HCT116 (cell line): Measurements from ENCODE around the gene RCBTB2. TPM values are rescaled to one million over a fixed set of nuclear protein-coding genes. Genes with fewer than 3 reads are reported as not detected.

Experiments
- ATAC-seq: fragments of 200-7000 bp; cut with Tn5 transposase; 2 replicates; pipeline ENCODE4 v1.9.1; 2020; ENCODE audit warnings: mild to moderate bottlenecking, moderate library complexity
- BruUV-seq: library from RNA; stranded (reverse); fragments of 400-500 nt; replicated peaks from 2 replicates; lab custom pipeline; 2021; lab: Mats Ljungman, UMichigan
- CTCF ChIA-PET: fragments of 300-600 bp; sonication (Branson Sonifier 250); formaldehyde crosslinking; loops from one replicate; lab custom pipeline; 2021; ENCODE audit warnings: antibody characterized with exemption; lab: Charles Lee
- POLR2A ChIA-PET: fragments of 300-600, 350-600 bp; sonication (Branson Sonifier 250); formaldehyde crosslinking; loops from one replicate; lab custom pipeline; 2021; ENCODE audit warnings: antibody characterized with exemption; lab: Charles Lee
- RAD21 ChIA-PET, 2 experiments: fragments of 300-600 bp; sonication (Branson Sonifier 250); formaldehyde crosslinking; loops; one replicate each; lab custom pipeline; 2023; ENCODE audit warnings: low total read pairs in 2 of 2; ENCODE audit not compliant: uncharacterized antibody in 2 of 2, unreplicated experiment in 2 of 2, low non-redundant PET in 1 of 2; lab: Charles Lee
- DNase-seq: peaks from one replicate; pipeline ENCODE4 v3.0.0-alpha.2; 2010; ENCODE audit warnings: low read depth, low spot score
- H2AFZ ChIP-seq: fragments of 200-600 bp; shearing (Covaris generic), sonication (generic); 2 replicates; pipeline ENCODE4 v1.6.1; 2017; ENCODE audit warnings: low read depth, mixed run types, mixed read lengths, antibody characterized with exemption, low read length; ENCODE audit not compliant: poor library complexity, severe bottlenecking
- H3K27ac ChIP-seq: 2 replicates; pipeline ENCODE4 v1.5.1; 2012; ENCODE audit warnings: low read depth, low read length
- H3K27me3 ChIP-seq: fragments of 200-600 bp; sonication (generic); 2 replicates; pipeline ENCODE4 v1.6.1; 2016; ENCODE audit warnings: mixed run types, low read length, mixed read lengths; ENCODE audit not compliant: insufficient read depth
- H3K36me3 ChIP-seq, 2 experiments: fragments of 200-500 bp in 1 of 2; fragments of 200-600 bp in 1 of 2; sonication (Bioruptor generic) in 1 of 2; sonication (generic) in 1 of 2; 2 replicates each; pipeline versions ENCODE4 v1.5.1 to v1.6.1; 2014 to 2016; ENCODE audit warnings: low read length in 2 of 2, inconsistent platforms in 1 of 2, mixed read lengths in 1 of 2, mixed run types in 1 of 2; ENCODE audit not compliant: insufficient read depth in 2 of 2, control insufficient read depth in 1 of 2
- H3K4me1 ChIP-seq, 2 experiments: fragments of 200-600 bp in 1 of 2; sonication (generic) in 1 of 2; 2 replicates each; pipeline versions ENCODE4 v1.5.1 to v1.6.1; 2012 to 2017; ENCODE audit warnings: low read length in 2 of 2, inconsistent platforms in 1 of 2, mild to moderate bottlenecking in 1 of 2, mixed read lengths in 1 of 2, mixed run types in 1 of 2, moderate library complexity in 1 of 2; ENCODE audit not compliant: insufficient read depth in 2 of 2, control insufficient read depth in 1 of 2
- H3K4me2 ChIP-seq: fragments of 200-600 bp; sonication (generic); 2 replicates; pipeline ENCODE4 v1.6.1; 2017; ENCODE audit warnings: mixed run types, low read length, mixed read lengths
- H3K4me3 ChIP-seq, 2 experiments: fragments of 200-600 bp in 1 of 2; sonication (generic) in 1 of 2; replicated peaks in 1 of 2; 2 replicates each; pipeline ENCODE4 v1.5.1; 2011 to 2016; ENCODE audit warnings: low read length in 2 of 2, control low read depth in 1 of 2, low read depth in 1 of 2, mild to moderate bottlenecking in 1 of 2, mixed read lengths in 1 of 2, mixed run types in 1 of 2
- H3K79me2 ChIP-seq: fragments of 200-600 bp; sonication (generic); 2 replicates; pipeline ENCODE4 v1.6.1; 2017; ENCODE audit warnings: mild to moderate bottlenecking, mixed run types, low read length, moderate library complexity, mixed read lengths; ENCODE audit not compliant: insufficient read depth
- H3K9ac ChIP-seq: fragments of 200-600 bp; sonication (generic); 2 replicates; pipeline ENCODE4 v1.6.1; 2016; ENCODE audit warnings: low read length, mixed read lengths
- H3K9me2 ChIP-seq: fragments of 200-600 bp; sonication (generic), shearing (Covaris generic); 2 replicates; pipeline ENCODE4 v1.6.1; 2017; ENCODE audit warnings: mixed run types, mild to moderate bottlenecking, moderate library complexity; ENCODE audit not compliant: insufficient read depth
- H3K9me3 ChIP-seq, 2 experiments: fragments of 200-500 bp in 1 of 2; fragments of 200-600 bp in 1 of 2; sonication (Bioruptor generic) in 1 of 2; sonication (generic) in 1 of 2; 2 replicates each; pipeline ENCODE4 v1.6.1; 2014 to 2017; ENCODE audit warnings: low read length in 2 of 2, mixed read lengths in 2 of 2, inconsistent platforms in 1 of 2, low read depth in 1 of 2, mild to moderate bottlenecking in 1 of 2, mixed run types in 1 of 2, moderate library complexity in 1 of 2; ENCODE audit not compliant: control insufficient read depth in 1 of 2, insufficient read depth in 1 of 2
- H4K20me1 ChIP-seq: fragments of 200-600 bp; sonication (generic), shearing (Covaris generic); 2 replicates; pipeline ENCODE4 v1.6.1; 2017; ENCODE audit warnings: mixed run types, mild to moderate bottlenecking, moderate library complexity; ENCODE audit not compliant: insufficient read depth
- EZH2phosphoT487 ChIP-seq: fragments of 200-600 bp; IDR thresholded peaks from 2 replicates; pipeline ENCODE4 v1.6.1; 2018; ENCODE audit warnings: antibody characterized with exemption, borderline replicate concordance
- POLR2A ChIP-seq: IDR thresholded peaks from 2 replicates; pipeline ENCODE4 v1.7.0; 2011; ENCODE audit warnings: borderline replicate concordance; ENCODE audit not compliant: insufficient read depth, insufficient read length; ENCODE audit errors: extremely low read depth
- POLR2AphosphoS5 ChIP-seq: IDR thresholded peaks from 2 replicates; pipeline ENCODE4 v1.6.1; 2011; ENCODE audit warnings: mild to moderate bottlenecking, low read depth, low read length, moderate library complexity
- SIN3A ChIP-seq: IDR thresholded peaks from 2 replicates; pipeline ENCODE4 v1.6.1; 2012; ENCODE audit warnings: low read depth
- SRF ChIP-seq: IDR thresholded peaks from 2 replicates; pipeline ENCODE4 v1.6.1; 2012; ENCODE audit warnings: low read depth
- TCF7L2 ChIP-seq: IDR thresholded peaks from 2 replicates; pipeline ENCODE4 v1.7.0; 2011; ENCODE audit warnings: borderline replicate concordance, inconsistent platforms; ENCODE audit not compliant: insufficient read depth, insufficient read length; ENCODE audit errors: extremely low read depth
- YY1 ChIP-seq: IDR thresholded peaks from 2 replicates; pipeline ENCODE4 v1.6.1; 2011; ENCODE audit warnings: low read length, low read depth, moderate library complexity, mild to moderate bottlenecking; ENCODE audit not compliant: insufficient replicate concordance; ENCODE audit errors: extremely low read depth
- ZFX ChIP-seq: fragments of 450-650 bp; IDR thresholded peaks from 2 replicates; pipeline ENCODE4 v1.6.1; 2017
- intact Hi-C: fragments of 100-400 bp; cut with micrococcal nuclease; formaldehyde crosslinking; loops from 2 replicates; pipeline ENCODE4 v1.10.0; 2022
- total RNA-seq: library from RNA; stranded (reverse); gene quantifications from one replicate; pipeline ENCODE4 v1.2.1, GENCODE V29; 2021; ENCODE audit not compliant: unreplicated experiment

Gene RCBTB2
- total RNA-seq, 1 experiment from 2014 or later = 1.3 TPM

DNA sequence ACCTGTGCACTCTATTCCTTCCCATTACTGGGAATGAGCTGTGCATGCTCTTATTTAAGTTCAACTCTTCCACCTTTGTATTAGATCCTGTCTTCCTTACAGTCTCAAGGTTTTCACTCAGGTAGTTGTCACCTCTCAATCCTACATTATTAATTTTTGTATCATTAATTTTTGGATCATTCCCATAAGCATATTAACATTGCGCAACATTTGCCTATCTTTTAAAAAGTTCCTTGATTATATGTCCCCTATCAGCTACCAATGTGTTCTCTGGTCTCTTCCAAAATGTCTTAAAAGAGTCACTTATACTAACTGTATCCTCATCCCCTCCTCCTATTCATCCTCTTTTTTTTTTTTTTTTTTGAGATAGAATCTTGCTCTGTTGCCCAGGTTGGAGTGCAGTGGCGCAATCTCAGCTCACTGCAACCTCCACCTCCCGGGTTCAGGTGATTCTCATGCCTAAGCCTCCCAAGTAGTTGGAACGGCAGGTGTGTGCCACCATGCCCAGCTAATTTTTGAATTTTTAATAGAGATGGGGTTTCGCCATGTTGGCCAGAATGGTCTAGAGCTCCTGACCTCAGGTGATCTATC, 2.1 kb upstream of the RCBTB2 start:
- intact Hi-C loops = no loop called here
- no peaks in the 10 kb centered on the region for H3K27me3 ChIP-seq
- POLR2A ChIA-PET = no interaction called here

DNA sequence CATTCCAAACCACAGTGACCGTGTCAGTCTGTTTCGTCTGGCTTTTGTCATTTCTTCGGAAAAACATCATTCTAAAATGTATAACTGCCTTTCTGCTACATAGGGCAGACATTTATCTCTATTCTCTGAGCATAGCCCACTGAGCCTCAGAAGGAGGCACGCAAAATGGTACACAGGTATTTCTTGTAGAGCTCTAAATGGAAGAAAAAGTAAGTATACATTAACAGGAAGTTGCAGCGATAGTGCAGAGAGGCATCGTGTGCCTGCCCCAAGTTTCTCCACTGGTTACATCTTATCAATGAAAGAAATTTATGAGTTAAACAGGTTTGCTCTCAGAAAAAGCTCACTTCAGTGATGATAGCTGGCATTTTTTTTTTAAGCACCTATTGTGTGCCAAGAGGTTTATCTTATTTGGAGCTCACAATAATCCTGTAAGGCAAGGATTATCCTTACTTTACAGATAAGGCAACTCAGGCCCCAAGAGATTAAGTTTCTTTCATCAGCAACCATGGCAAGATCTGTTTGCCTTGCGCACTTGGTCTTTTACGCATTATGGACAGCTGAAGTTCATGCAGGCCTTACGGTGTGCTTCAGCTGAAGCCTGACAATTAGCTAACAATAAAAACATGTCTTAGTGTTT, 1.2 kb upstream of the RCBTB2 start:
- Histone ChIP-seq H3K36me3 (no peaks in the 10 kb centered on the region), H4K20me1 (no peaks in the 10 kb centered on the region), H3K9ac (no peak overlapping the region), H3K4me2 (no peak overlapping the region), H3K27ac (no peak overlapping the region), H3K27me3 (no peaks in the 10 kb centered on the region), H3K9me2 (no peaks in the 10 kb centered on the region), H2AFZ (no peak overlapping the region), H3K4me3 (no peak overlapping the region), H3K79me2 (no peaks in the 10 kb centered on the region), H3K4me1 (peaks cover 5 to 13% of the 10 kb centered on the region in 2 experiments; a peak in 2 of 4 replicates), H3K9me3 (no peaks in the 10 kb centered on the region)
- intact Hi-C loops = no loop called here
- DNase-seq = no peak
- ChIA-PET POLR2A (no interaction called here), CTCF (no interaction called here), RAD21 (no interaction called here)
- no peak for TF ChIP-seq TCF7L2
- no peak for TF ChIP-seq YY1
- no peak for TF ChIP-seq EZH2phosphoT487
- no peak for TF ChIP-seq POLR2A
- no peak for TF ChIP-seq ZFX
- no peak for TF ChIP-seq SIN3A
- no TSS peak for BruUV-seq
- no peak for ATAC-seq

More for the DNA sequence above, 2.1 kb upstream of the RCBTB2 start:
- Histone ChIP-seq H3K27ac (no peak overlapping the region), H2AFZ (no peak overlapping the region), H3K79me2 (no peaks in the 10 kb centered on the region), H3K4me1 (peaks cover 5 to 13% of the 10 kb centered on the region in 2 experiments; a peak in 2 of 4 replicates), H3K9me2 (no peaks in the 10 kb centered on the region), H3K4me3 (no peak overlapping the region), H3K9me3 (no peaks in the 10 kb centered on the region), H3K36me3 (no peaks in the 10 kb centered on the region), H4K20me1 (no peaks in the 10 kb centered on the region), H3K9ac (no peak overlapping the region), H3K4me2 (no peak overlapping the region)
- BruUV-seq = no TSS peak
- no peak for ATAC-seq
- DNase-seq = no peak
- CTCF ChIA-PET = no interaction called here
- no peak for TF ChIP-seq SRF
- TF ChIP-seq ZFX = no peak
- no peak for TF ChIP-seq SIN3A
- no peak for TF ChIP-seq POLR2AphosphoS5
- RAD21 ChIA-PET = no interaction called here
